Pancreas (tissue), 10 donors: ENCODE results near the gene CAMTA2. TPM values are rescaled to one million over a fixed set of nuclear protein-coding genes. Genes with fewer than 3 reads are reported as not detected.

Source experiments
- ATAC-seq, 4 donors: fragments of 200-7000 bp; cut with Tn5 transposase; one replicate each; pipeline versions ENCODE4 v1.8.0 to v1.9.1; 2020; ENCODE audit warnings: mild to moderate bottlenecking in 4 of 4, moderate library complexity in 4 of 4
- DNase-seq, 6 donors: peaks; one replicate each; pipeline ENCODE4 v3.0.0-alpha.2; 2020
- FAIRE-seq: peaks from 2 replicates; lab custom pipeline; 2012; peaks lifted over from hg19 to GRCh38; lab: Jason Lieb, UNC
- H3K27ac ChIP-seq, 4 donors: fragments of 200-600 bp; sonication (generic); 1 replicate in 3 of 4; 2 replicates in 1 of 4; pipeline versions ENCODE4 v1.5.0 to v1.8.0; 2020
- H3K27me3 ChIP-seq, 4 donors: fragments of 200-600 bp; one replicate each; pipeline ENCODE4 v1.8.0; 2021
- H3K36me3 ChIP-seq, 3 donors: fragments of 200-600 bp; sonication (generic) in 1 of 3; one replicate each; pipeline versions ENCODE4 v1.5.0 to v1.8.0; 2020 to 2021
- H3K4me1 ChIP-seq, 3 donors: fragments of 200-600 bp; one replicate each; pipeline ENCODE4 v1.8.0; 2021
- H3K4me3 ChIP-seq, 4 donors: fragments of 200-600 bp; sonication (generic) in 2 of 4; one replicate each; pipeline versions ENCODE4 v1.5.0 to v1.8.0; 2020 to 2021
- H3K9me3 ChIP-seq, 4 donors: fragments of 200-600 bp; one replicate each; pipeline ENCODE4 v1.8.0; 2021
- CTCF ChIP-seq, 4 donors: fragments of 200-600 bp; sonication (generic) in 3 of 4; IDR thresholded peaks; one replicate each; pipeline versions ENCODE4 v1.5.0 to v1.8.0; 2021; ENCODE audit warnings: antibody characterized with exemption in 4 of 4
- WGBS, 2 donors: extraction: QIAGEN DNeasy Blood & Tissue Kit; methylation state at CpG; one replicate each; pipeline ENCODE4 v1.1.7; 2013; 5-methylcytosine and 5-hydroxymethylcytosine counted together
- intact Hi-C, 3 donors: fragments of 100-400 bp; cut with DNase I; formaldehyde crosslinking; loops; one replicate each; pipeline versions ENCODE4 v1.11.1 to v1.14.2; 2022
- polyA plus RNA-seq, 2 donors: library from polyadenylated mRNA; stranded (reverse); fragments of 200-250 nt; gene quantifications; one replicate each; pipeline ENCODE4 v1.2.3, GENCODE V29; 2013
- total RNA-seq, 6 donors: library from RNA; stranded (reverse); fragmentation: NEBNext Ultra II Directional in 4 of 6; extraction: Animal tissue kit (Norgen Biotek cat#: 25700) in 4 of 6; gene quantifications; one replicate each; pipeline versions ENCODE4 v1.2.1 to v1.2.4, GENCODE V29; 2021 to 2023
- donor health status: healthy with polysubstance abuse.
- donor health status: DM: no; HTN: no; CAD: no; lungs with moderate emphysema.
- donor health status: DM: no; HTN: no; CAD: no.
- donor health status: control.
- donor health status: control.
- donor health status: Bipolar disorder and iron deficiency.
- donor health status: DM: yes; HTN: yes; CAD: no.
- donor health status: DM: no; HTN: no; CAD: no.
- donor health status: DM: no; HTN: no; CAD: no.
- donor health status: DM: yes; HTN: yes; CAD: no.

CAMTA2 gene
- total and polyA plus RNA-seq, 8 donors: 13.6 to 86.3 (median 20.7) TPM

- no peak for DNase-seq
- Histone ChIP-seq H3K27ac (no peak overlapping the region), H3K9me3 (no peaks in the 10 kb centered on the region), H3K27me3 (no peaks in the 10 kb centered on the region), H3K36me3 (peaks cover 0 to 11% (median 0%) of the 10 kb centered on the region in 3 donors), H3K4me1 (peaks cover 0 to 11% (median 4%) of the 10 kb centered on the region in 3 donors), H3K4me3 (no peak overlapping the region)
- no peak for TF ChIP-seq CTCF (IDR thresholded peaks at IDR 0.05)
- 87 to 88% methylated on average over 6 of the region's 6 CpGs for WGBS, 2 donors
- FAIRE-seq: no peak
- ATAC-seq: no peak
- intact Hi-C loops: no loop called here
Measured at GRCh38 chr17:4971826-4972225, 15.6 kb downstream of the CAMTA2 start.

GRCh38 chr17:4970273-4970672 is 17.2 kb downstream of the CAMTA2 start:
- WGBS, 2 donors: 90 to 98% methylated on average over 8 of the region's 8 CpGs
- FAIRE-seq (no peak), ATAC-seq (no peak), DNase-seq (no peak)
- peaks cover 0 to 9% (median 0%) of the 10 kb centered on the region in 3 donors for H3K36me3 ChIP-seq
- H3K27ac ChIP-seq: peak overlapping the region in 1 of 4 donors; percentile 4
- H3K9me3 ChIP-seq: no peaks in the 10 kb centered on the region
- H3K4me3 ChIP-seq: no peak overlapping the region
- TF ChIP-seq CTCF (IDR thresholded peaks at IDR 0.05): no peak
- intact Hi-C loops: no loop called here
- no peaks in the 10 kb centered on the region for H3K27me3 ChIP-seq
- H3K4me1 ChIP-seq: peaks cover 0 to 19% (median 10%) of the 10 kb centered on the region in 3 donors

GRCh38 chr17:4969551-4970173 is 17.8 kb downstream of the CAMTA2 start:
- FAIRE-seq (no peak), DNase-seq (no peak), ATAC-seq (no peak)
- H3K36me3 ChIP-seq: peaks cover 0 to 9% (median 0%) of the 10 kb centered on the region in 3 donors
- no peak overlapping the region for H3K4me3 ChIP-seq
- no peaks in the 10 kb centered on the region for H3K27me3 ChIP-seq
- WGBS, 2 donors: 81 to 87% methylated on average over 16 of the region's 16 CpGs
- H3K27ac ChIP-seq: peak overlapping the region in 1 of 4 donors; percentile 4
- H3K9me3 ChIP-seq: no peaks in the 10 kb centered on the region
- peaks cover 0 to 19% (median 10%) of the 10 kb centered on the region in 3 donors for H3K4me1 ChIP-seq
- intact Hi-C loops: no loop called here
- no peak for TF ChIP-seq CTCF (IDR thresholded peaks at IDR 0.05)

GRCh38 chr17:4969047-4969550 is 18.4 kb downstream of the CAMTA2 start:
- peak overlapping the region in 3 of 4 donors; percentile 29 to 96 (median 92) for H3K27ac ChIP-seq
- intact Hi-C loops: no loop called here
- FAIRE-seq: no peak
- H3K4me1 ChIP-seq: peaks cover 0 to 19% (median 10%) of the 10 kb centered on the region in 3 donors
- no peak for TF ChIP-seq CTCF (IDR thresholded peaks at IDR 0.05)
- H3K36me3 ChIP-seq: peaks cover 0 to 9% (median 0%) of the 10 kb centered on the region in 3 donors
- peak overlapping the region in 2 of 4 donors; percentile 71 to 74 for H3K4me3 ChIP-seq
- no peak for ATAC-seq
- 86 to 90% methylated on average over 15 of the region's 15 CpGs for WGBS, 2 donors
- no peak for DNase-seq
- no peaks in the 10 kb centered on the region for H3K27me3 ChIP-seq
- H3K9me3 ChIP-seq: no peaks in the 10 kb centered on the region
